ACC112 (cell line): Measurements from ENCODE around the gene FAM3A.

Experiments
- H2AFZ ChIP-seq: fragments of 200-600 bp; sonication (generic); one replicate; pipeline ENCODE4 v1.6.0; 2017; ENCODE audit warnings: antibody characterized with exemption, low read length; ENCODE audit not compliant: unreplicated experiment
- H3K27ac ChIP-seq: fragments of 200-600 bp; sonication (generic); 2 replicates; pipeline ENCODE4 v1.5.1; 2014; ENCODE audit warnings: low read depth, mild to moderate bottlenecking, antibody characterized with exemption, low read length, moderate library complexity
- H3K27me3 ChIP-seq: fragments of 200-600 bp; sonication (generic); 2 replicates; pipeline ENCODE4 v1.6.1; 2014; ENCODE audit warnings: mild to moderate bottlenecking, antibody characterized with exemption, low read length, moderate library complexity, mixed read lengths; ENCODE audit not compliant: insufficient read depth
- H3K36me3 ChIP-seq: fragments of 200-600 bp; sonication (generic); 2 replicates; pipeline ENCODE4 v1.6.1; 2016; ENCODE audit warnings: mild to moderate bottlenecking, antibody characterized with exemption, low read length, moderate library complexity, mixed read lengths; ENCODE audit not compliant: insufficient read depth
- H3K4me1 ChIP-seq: fragments of 200-600 bp; sonication (generic); one replicate; pipeline ENCODE4 v1.6.1; 2016; ENCODE audit warnings: low read length, mixed read lengths; ENCODE audit not compliant: insufficient read depth, unreplicated experiment, control insufficient read depth
- H3K4me3 ChIP-seq: fragments of 200-600 bp; sonication (generic); 2 replicates; pipeline ENCODE4 v1.5.1; 2014; ENCODE audit warnings: mild to moderate bottlenecking, low read depth, low read length
- H3K79me2 ChIP-seq: fragments of 200-600 bp; sonication (generic); one replicate; pipeline ENCODE4 v1.6.0; 2016; ENCODE audit warnings: low read length; ENCODE audit not compliant: control insufficient read depth, unreplicated experiment, insufficient read depth

The FAM3A gene

DNA sequence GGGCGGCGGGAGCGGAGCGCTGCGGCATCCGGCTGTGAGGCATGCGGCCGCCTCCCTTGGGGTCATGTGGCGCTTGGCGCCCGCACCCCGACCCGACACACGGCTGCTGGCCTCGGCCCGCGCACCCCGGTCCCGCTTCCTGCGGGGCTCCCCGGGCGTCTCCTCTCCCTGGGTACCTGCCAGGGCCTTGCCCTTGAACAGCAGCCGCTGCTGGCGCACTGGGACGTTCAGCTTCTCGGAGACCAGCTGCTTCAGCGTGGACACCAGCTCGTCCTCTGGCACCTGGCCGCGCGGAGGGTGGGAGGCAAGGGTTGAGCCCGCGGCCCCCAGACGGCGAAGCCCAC is 30.0 kb downstream of the FAM3A start:
- H3K27ac ChIP-seq = no peak overlapping the region
- no peak overlapping the region for H2AFZ ChIP-seq
- no peaks in the 10 kb centered on the region for H3K27me3 ChIP-seq

DNA sequence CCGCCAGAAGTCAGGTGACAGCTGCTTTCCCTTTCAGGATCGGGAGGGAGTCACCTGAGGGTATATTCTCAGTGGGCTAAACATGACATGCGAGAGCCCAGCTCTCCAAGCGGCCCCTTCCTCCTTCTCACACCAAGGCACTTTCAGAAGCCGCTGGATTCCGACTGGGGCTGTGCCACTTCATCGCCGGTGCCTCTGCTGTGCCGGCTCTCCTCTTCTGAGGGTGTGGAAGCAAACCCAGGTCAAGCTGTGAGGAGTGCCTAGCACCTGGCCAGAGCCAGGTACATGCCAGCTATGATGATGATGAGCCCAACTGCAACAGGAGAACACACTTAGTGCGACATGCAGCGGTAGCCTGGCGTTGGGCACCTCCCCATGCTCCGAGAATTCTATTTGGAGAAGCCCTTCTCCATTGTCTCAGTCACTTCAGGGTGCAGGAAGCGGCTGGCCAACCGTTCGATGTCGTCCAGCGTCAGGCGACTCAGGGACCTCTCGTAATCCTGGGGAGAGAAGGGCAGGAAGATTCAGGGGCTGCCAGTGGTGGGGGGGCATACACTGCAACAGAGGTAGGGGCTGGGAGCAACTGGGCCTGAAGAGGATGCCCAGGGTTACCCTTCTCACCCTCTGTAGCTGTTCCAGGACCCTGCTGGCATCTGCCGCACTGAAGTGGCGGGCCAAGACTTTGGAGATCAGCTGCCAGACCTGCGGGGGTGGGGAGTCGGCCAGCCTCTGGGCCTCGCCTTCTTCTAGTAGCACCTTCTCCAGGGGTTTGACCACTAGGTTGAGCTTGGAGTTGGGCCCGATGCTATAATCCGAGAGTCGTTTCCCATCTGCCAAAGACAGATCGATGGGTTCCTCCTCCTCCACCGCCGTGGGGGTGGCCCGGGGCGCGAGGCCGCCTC is 30.6 kb downstream of the FAM3A start:
- Histone ChIP-seq H2AFZ (no peak overlapping the region), H3K79me2 (peaks cover 27% of the 10 kb centered on the region), H3K36me3 (no peaks in the 10 kb centered on the region; the same call in 1 of the 2 replicates), H3K4me3 (peak overlapping the region; percentile 89), H3K27me3 (no peaks in the 10 kb centered on the region), H3K27ac (no peak overlapping the region), H3K4me1 (peaks cover 10% of the 10 kb centered on the region)

More for the DNA sequence above, 30.0 kb downstream of the FAM3A start:
- H3K79me2 ChIP-seq = peaks cover 27% of the 10 kb centered on the region
- peaks cover 10% of the 10 kb centered on the region for H3K4me1 ChIP-seq
- H3K4me3 ChIP-seq = peak overlapping the region; percentile 89
- no peaks in the 10 kb centered on the region; the same call in 1 of the 2 replicates for H3K36me3 ChIP-seq

DNA sequence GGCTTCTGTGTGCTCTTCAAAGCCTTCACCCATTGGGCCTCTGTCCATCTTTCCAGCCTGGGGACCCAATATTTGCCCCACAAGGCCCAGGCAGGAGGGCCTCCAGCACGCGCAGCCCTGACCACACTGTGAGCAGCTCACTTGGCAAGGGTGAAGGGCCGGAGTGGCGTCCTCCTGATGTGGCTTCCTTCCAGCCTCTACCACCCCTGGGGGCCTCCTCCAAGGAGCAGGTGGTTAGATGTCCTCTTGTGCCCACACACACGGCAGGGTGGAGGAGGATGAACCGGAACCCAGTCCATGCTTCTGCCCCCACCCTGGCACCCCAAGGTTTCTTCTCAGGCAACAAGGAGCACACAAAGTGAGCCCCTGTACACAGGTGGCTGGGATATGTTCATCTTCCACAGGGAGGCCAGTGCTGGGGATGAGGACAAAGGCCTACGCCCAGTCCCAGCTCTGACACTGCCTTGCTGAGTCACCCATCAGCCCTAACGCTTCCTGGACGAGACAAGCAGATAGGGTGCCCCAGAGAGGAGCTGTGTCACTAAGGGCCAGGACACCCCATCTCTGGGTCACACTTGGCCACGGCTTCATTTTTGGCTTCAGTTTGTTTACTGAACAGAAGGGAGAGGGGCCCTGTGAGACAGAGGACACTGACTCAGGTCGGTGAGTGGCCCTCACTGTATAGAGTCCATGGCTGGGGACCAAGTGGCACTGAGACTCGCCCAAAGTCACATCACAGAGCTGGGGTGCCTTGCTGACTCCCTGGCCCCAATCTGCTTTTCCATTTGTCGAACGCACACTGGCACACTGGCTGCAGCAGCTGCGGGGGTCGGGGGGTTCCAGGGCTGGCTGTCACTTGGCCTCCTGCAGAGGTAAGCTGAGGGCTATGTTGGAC is 31.5 kb downstream of the FAM3A start:
- H3K27ac ChIP-seq = no peak overlapping the region
- H3K36me3 ChIP-seq = no peaks in the 10 kb centered on the region; the same call in 1 of the 2 replicates
- H3K27me3 ChIP-seq = no peaks in the 10 kb centered on the region
- H3K79me2 ChIP-seq = peaks cover 25% of the 10 kb centered on the region
- H3K4me3 ChIP-seq = 0 out of 2 replicates have a peak overlapping the region, but pooled peaks have one; percentile 89
- H3K4me1 ChIP-seq = peaks cover 11% of the 10 kb centered on the region
- H2AFZ ChIP-seq = no peak overlapping the region

DNA sequence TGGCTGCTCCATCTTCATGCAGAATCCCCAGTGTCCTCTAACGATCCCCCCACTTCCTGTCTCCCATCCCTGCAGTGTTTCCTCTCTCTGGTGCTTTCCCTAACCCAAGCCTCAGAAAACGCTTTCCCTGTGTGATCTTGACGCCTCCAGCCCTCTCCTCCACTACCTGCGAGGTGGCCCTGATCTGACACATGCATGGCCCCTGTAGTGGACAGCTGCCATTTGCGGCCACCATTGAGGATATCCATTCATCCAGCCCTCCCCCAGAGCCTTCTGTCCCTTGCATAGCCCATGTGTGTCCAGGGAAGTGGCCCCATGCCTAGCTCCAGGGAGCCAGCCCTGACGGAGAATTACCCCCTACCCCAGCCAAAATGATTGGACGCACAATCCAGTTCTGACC is 32.7 kb downstream of the FAM3A start:
- H3K36me3 ChIP-seq = no peaks in the 10 kb centered on the region; the same call in 1 of the 2 replicates
- H3K27me3 ChIP-seq = no peaks in the 10 kb centered on the region
- no peak overlapping the region for H3K4me3 ChIP-seq
- peaks cover 19% of the 10 kb centered on the region for H3K79me2 ChIP-seq
- H3K27ac ChIP-seq = no peak overlapping the region
- peaks cover 14% of the 10 kb centered on the region for H3K4me1 ChIP-seq
- H2AFZ ChIP-seq = no peak overlapping the region

DNA sequence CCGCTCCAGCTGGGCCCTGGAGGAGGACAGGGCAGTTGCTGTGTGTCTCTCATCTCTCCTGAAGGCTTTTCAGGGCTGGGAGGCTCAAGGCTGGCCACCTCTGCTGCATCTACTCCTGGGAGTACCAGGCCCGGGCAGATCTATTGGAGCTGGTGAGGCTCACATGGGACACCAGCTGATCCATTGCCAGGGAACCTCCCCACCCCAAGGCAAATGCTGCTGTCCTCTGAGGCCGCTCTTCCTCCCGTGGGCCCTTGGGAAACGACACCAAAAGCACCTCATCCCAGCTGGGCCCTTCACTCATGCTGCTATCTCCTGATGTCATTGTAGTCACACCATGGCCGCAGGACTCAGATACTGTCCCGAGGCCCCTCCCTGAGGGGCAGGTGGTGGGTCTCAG is 33.2 kb downstream of the FAM3A start:
- Histone ChIP-seq H3K27me3 (no peaks in the 10 kb centered on the region), H2AFZ (no peak overlapping the region), H3K27ac (no peak overlapping the region), H3K36me3 (no peaks in the 10 kb centered on the region; the same call in 1 of the 2 replicates), H3K4me1 (peaks cover 14% of the 10 kb centered on the region), H3K4me3 (no peak overlapping the region), H3K79me2 (peaks cover 16% of the 10 kb centered on the region)

DNA sequence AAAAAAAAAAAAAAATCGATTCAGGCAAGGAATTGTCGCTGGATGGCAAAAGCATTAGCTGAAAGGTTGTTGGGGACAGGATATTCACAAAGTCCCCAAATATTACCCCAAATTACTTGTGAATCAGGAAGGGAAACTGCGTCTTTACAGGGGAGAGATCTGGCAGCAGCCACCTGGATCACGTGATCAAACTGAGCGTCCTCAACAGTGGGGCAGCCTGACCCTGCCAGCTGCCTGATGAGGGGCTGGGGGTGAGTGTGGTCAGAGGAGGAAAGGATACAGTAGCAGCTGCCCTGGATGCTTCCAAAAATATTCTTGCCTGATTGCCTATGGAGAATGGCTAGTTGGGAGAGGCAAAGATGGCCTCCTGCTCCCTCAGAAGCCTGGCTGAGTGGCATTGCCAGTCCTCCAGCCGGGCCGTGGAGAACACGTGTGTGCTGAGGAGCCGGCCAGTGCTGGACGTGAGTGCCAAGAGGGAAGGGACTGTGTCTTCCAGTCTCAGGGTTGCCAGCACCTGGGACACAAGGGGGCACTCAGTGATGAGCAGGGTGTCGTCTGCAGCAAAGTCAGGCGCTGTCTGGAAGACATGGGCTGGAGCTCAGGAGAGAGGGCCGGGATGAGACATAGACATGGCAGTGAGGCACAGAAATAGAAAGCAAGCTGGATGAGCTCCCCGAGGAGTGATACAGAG is 34.0 kb downstream of the FAM3A start:
- no peaks in the 10 kb centered on the region for H3K27me3 ChIP-seq
- H3K4me1 ChIP-seq = peaks cover 14% of the 10 kb centered on the region
- no peaks in the 10 kb centered on the region; the same call in 1 of the 2 replicates for H3K36me3 ChIP-seq
- H3K4me3 ChIP-seq = no peak overlapping the region
- H3K27ac ChIP-seq = no peak overlapping the region
- peaks cover 13% of the 10 kb centered on the region for H3K79me2 ChIP-seq
- H2AFZ ChIP-seq = no peak overlapping the region

DNA sequence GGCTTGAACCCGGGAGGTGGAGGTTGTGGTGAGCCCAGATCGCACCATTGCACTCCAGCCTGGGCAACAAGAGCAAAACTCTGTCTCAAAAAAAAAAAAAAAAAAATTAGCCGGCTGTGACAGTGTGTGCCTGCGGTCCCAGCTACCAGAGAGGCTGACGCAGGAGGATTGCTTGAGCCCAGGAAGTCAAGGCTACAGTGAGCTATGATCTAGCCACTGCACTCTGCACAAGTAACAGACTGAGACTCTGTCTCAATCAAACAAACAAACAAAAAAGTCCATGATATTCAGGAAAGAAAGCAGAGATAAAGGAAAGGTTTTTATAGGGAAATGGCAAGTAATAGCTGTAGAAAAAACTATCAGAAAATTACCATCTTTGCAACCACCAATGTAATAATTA is 34.8 kb downstream of the FAM3A start:
- Histone ChIP-seq H3K27me3 (no peaks in the 10 kb centered on the region), H3K4me3 (no peak overlapping the region), H3K36me3 (no peaks in the 10 kb centered on the region; the same call in 1 of the 2 replicates), H3K79me2 (peaks cover 13% of the 10 kb centered on the region), H3K27ac (no peak overlapping the region), H3K4me1 (peaks cover 14% of the 10 kb centered on the region), H2AFZ (no peak overlapping the region)

DNA sequence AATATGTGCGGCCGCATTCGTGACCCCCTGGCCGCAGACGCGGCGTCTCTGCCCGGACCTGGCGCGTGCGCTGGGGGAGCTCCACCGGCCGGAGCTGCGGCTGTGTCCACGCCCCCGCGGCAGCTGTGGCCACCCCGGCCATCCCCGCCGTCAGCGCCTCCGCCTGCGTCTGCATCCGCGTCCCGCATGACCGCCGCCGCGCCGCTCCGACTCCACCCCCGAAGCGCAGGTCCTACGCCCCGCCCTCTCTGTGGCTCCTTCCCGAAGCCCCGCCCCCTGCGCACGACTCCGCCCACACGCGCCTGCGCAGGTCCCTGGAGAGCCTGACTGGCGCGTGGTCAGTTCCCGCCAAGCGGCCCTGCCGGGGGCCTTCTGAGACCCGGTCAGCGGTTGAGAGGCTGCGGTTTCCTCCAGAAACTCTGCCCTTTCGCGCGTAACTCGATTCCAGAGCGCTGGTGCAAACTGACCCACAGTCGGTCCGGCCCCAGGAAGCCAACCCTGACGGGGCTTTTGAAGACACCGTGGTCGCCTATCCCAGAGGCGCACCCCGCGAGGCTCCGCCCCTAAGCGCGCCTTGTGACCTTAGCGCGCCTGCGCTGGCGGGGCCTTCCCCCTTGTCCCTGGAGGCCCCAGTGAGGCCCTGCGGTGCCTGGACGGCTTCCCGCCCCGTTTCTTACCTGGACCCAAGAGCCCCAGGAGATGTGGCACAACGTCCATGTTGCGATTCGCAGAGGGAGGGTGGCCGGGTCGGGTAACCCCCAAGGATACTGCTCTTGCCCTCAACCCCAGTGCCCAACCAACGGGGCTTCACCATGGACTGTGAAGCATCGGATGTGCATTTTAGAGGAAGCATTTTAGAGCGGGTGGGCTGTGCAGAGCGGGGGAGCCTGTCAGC is 37.1 kb downstream of the FAM3A start, which contains the start of gene LAGE3:
Gene LAGE3 (minus strand): TSS at position 554 of the 895 bp plus-strand sequence. CDS start 366 bp downstream, at position 188.
- H3K36me3 ChIP-seq = no peaks in the 10 kb centered on the region
- H3K27me3 ChIP-seq = no peaks in the 10 kb centered on the region
- peak within 1 kb of the TSS; percentile 92 for H3K27ac ChIP-seq
- peaks cover 4% of the 10 kb centered on the region for H3K4me1 ChIP-seq
- peak within 1 kb of the TSS; percentile 80 for H3K4me3 ChIP-seq
- peak within 1 kb of the TSS; percentile 38 for H2AFZ ChIP-seq
- no peaks in the 10 kb centered on the region for H3K79me2 ChIP-seq

DNA sequence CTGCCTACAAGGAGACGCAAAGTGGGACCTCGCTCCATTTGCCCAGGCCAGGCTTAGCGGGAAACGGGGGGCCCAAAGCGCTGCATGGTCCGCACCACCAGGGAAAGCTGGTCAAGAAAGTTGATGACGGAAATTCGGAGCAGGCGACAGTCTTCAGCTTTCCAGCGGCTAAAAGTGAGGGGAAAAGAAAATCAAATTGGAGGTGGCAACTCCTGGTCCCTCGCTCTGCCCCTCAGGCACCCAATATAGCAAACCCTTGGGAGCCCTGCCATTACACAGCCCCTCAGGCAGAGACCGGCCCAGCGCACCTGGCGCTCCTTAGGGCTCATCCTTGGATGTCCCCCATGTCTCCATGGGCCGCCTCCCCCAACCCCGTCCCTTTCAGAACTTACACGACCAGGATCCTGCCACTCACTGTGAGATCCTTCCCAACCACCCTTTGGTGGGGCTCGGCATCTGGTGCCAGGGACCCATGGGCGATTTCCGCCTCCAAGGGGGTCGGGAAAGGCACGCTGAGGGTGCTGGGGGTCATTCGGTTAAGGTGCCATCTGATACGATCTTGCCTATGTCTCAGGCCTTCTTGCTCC is 38.0 kb downstream of the FAM3A start:
- no peaks in the 10 kb centered on the region for H3K27me3 ChIP-seq

More for the DNA sequence above, 38.0 kb downstream of the FAM3A start:
- Histone ChIP-seq H3K79me2 (no peaks in the 10 kb centered on the region), H3K4me3 (peak overlapping the region; percentile 80), H3K36me3 (no peaks in the 10 kb centered on the region), H3K27ac (peak overlapping the region; percentile 32), H3K4me1 (peaks cover 4% of the 10 kb centered on the region), H2AFZ (peak overlapping the region; percentile 6)
